ENCODE measurements around the gene CILP2.

DNA sequence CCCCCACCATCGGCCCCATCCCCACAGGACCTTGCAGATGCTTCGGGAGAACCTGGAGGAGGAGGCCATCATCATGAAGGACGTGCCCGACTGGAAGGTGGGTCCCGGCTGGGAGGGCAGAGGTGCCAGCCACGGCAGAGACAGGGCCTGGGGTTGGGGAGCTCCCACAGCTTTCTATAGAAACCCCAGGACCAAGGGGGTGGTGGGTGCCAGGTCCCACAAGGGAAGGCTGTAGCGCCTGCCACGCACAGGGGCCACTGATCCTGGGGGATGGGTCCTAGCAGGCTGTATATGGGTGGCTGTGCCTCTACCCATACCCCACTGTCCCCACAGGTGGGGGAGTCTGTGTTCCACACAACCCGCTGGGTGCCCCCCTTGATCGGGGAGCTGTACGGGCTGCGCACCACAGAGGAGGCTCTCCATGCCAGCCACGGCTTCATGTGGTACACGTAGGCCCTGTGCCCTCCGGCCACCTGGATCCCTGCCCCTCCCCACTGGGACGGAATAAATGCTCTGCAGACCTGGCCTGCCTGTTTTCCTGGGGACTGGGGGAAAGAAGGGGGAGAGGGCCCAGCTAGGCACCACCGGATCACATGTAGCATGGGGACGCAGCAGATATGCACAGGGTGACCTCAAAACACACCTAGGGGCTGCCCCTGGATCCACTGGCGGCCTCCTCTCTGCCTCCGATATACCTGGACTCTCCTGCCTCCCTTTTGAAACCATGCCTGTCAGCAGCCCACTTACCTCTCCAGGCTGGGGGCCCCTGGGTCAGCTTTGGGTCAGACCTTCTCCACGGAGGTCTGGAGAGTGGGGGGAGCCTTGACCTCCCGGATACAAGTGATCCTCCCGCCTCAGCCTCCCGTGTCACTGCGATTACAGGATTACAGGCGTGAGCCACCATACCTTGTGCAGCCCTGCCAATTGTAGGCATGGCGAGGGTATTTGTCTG lies 10.1 kb upstream of the CILP2 start:
- no peak for TF ChIP-seq POLR2AphosphoS5 (IDR thresholded peaks at IDR 0.05; ENCODE audit: low read depth, low read length)
- no peak for TF ChIP-seq POLR2A (IDR thresholded peaks at IDR 0.05; ENCODE audit: low read depth, low read length)
- TF ChIP-seq TAF1 (IDR thresholded peaks at IDR 0.05; ENCODE audit: borderline replicate concordance, low read depth, low read length): no peak

Data from GM12892 (cell line).